Thyroid gland (tissue), 4 donors: ENCODE data around the gene DOK6. TPM values are rescaled to one million over a fixed set of nuclear protein-coding genes. Genes with fewer than 3 reads are reported as not detected.

Source experiments
- DNase-seq, 2 donors: peaks; one replicate each; pipeline ENCODE4 v3.0.0-alpha.2; 2019
- H3K27ac ChIP-seq, 3 donors: fragments of 200-600 bp; sonication (generic); 1 replicate in 2 of 3; 2 replicates in 1 of 3; pipeline ENCODE4 v1.5.1; 2016 to 2019; ENCODE audit warnings: mild to moderate bottlenecking in 1 of 3, moderate library complexity in 1 of 3
- H3K27me3 ChIP-seq: fragments of 200-600 bp; sonication (generic); one replicate; pipeline ENCODE4 v1.5.1; 2019
- H3K36me3 ChIP-seq, 2 donors: fragments of 200-600 bp; sonication (generic); one replicate each; pipeline ENCODE4 v1.5.1; 2016 to 2019
- H3K4me1 ChIP-seq, 2 donors: fragments of 200-600 bp; sonication (generic); one replicate each; pipeline ENCODE4 v1.5.1; 2017 to 2019
- H3K4me3 ChIP-seq, 3 donors: fragments of 200-600 bp; sonication (generic); replicated peaks in 1 of 3; 1 replicate in 2 of 3; 2 replicates in 1 of 3; pipeline ENCODE4 v1.5.1; 2016; ENCODE audit warnings: mild to moderate bottlenecking in 1 of 3
- H3K9me3 ChIP-seq: fragments of 200-600 bp; sonication (generic); one replicate; pipeline ENCODE4 v1.5.1; 2017
- POLR2A ChIP-seq, 2 donors: fragments of 450-650 bp; IDR thresholded peaks; one replicate each; pipeline ENCODE4 v1.6.1; 2017; ENCODE audit warnings: antibody characterized with exemption in 2 of 2, mild to moderate bottlenecking in 2 of 2, moderate library complexity in 1 of 2
- WGBS, 2 donors: methylation state at CpG; one replicate each; pipeline ENCODE4 v1.1.5; 2017; 5-methylcytosine and 5-hydroxymethylcytosine counted together
- intact Hi-C: fragments of 100-400 bp; cut with DNase I; formaldehyde crosslinking; loops from one replicate; pipeline ENCODE4 v1.15.1; 2023
- total RNA-seq, 4 donors: library from RNA; depleted of rRNA; stranded (reverse); fragments of >200 nt; gene quantifications; one replicate each; pipeline ENCODE4 v1.2.3, GENCODE V29; 2016
- TF ChIP-seq, protein P1 (sequence below), 6 experiments: fragments of 200-600 bp in 3 of 6; fragments of 450-650 bp in 3 of 6; sonication (generic) in 3 of 6; IDR thresholded peaks; one replicate each; pipeline ENCODE4 v1.5.1; 2016 to 2019; ENCODE audit warnings: antibody characterized with exemption in 6 of 6, mild to moderate bottlenecking in 2 of 6, inconsistent platforms in 1 of 6, moderate library complexity in 1 of 6

DOK6 gene
- total RNA-seq, 4 donors from 2014 or later = 0.94 to 3.1 (median 2.5) TPM

- Histone ChIP-seq H3K27ac (no peak overlapping the region), H3K36me3 (no peaks in the 10 kb centered on the region), H3K4me3 (no peak overlapping the region), H3K27me3 (no peaks in the 10 kb centered on the region), H3K4me1 (no peaks in the 10 kb centered on the region), H3K9me3 (no peaks in the 10 kb centered on the region)
- WGBS, 2 donors = 54 to 58% methylated on average over 4 of the region's 4 CpGs
- DNase-seq = no peak
- no peak for TF ChIP-seq POLR2A (IDR thresholded peaks at IDR 0.05)
- TF ChIP-seq, protein P1, sequence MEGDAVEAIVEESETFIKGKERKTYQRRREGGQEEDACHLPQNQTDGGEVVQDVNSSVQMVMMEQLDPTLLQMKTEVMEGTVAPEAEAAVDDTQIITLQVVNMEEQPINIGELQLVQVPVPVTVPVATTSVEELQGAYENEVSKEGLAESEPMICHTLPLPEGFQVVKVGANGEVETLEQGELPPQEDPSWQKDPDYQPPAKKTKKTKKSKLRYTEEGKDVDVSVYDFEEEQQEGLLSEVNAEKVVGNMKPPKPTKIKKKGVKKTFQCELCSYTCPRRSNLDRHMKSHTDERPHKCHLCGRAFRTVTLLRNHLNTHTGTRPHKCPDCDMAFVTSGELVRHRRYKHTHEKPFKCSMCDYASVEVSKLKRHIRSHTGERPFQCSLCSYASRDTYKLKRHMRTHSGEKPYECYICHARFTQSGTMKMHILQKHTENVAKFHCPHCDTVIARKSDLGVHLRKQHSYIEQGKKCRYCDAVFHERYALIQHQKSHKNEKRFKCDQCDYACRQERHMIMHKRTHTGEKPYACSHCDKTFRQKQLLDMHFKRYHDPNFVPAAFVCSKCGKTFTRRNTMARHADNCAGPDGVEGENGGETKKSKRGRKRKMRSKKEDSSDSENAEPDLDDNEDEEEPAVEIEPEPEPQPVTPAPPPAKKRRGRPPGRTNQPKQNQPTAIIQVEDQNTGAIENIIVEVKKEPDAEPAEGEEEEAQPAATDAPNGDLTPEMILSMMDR (IDR thresholded peaks at IDR 0.05) = no peak
- intact Hi-C loops = no loop called here
These were observed 387.3 kb downstream of the DOK6 start for GRCh38 chr18:69787825-69788547.

- no peak for DNase-seq
- H3K36me3 ChIP-seq = no peaks in the 10 kb centered on the region
- H3K27me3 ChIP-seq = no peaks in the 10 kb centered on the region
- H3K4me1 ChIP-seq = no peaks in the 10 kb centered on the region
- no peak overlapping the region for H3K27ac ChIP-seq
- no peaks in the 10 kb centered on the region for H3K9me3 ChIP-seq
- TF ChIP-seq, protein P1 (IDR thresholded peaks at IDR 0.05) = no peak
- TF ChIP-seq POLR2A (IDR thresholded peaks at IDR 0.05) = no peak
- 76 to 90% methylated on average over 1 of the region's 1 CpG for WGBS, 2 donors
- H3K4me3 ChIP-seq = no peak overlapping the region
- intact Hi-C loops = no loop called here
These were observed 389.1 kb downstream of the DOK6 start for GRCh38 chr18:69789794-69790193.

- Histone ChIP-seq H3K36me3 (no peaks in the 10 kb centered on the region), H3K27ac (no peak overlapping the region), H3K27me3 (no peaks in the 10 kb centered on the region), H3K9me3 (no peaks in the 10 kb centered on the region), H3K4me3 (no peak overlapping the region), H3K4me1 (no peaks in the 10 kb centered on the region)
- TF ChIP-seq, protein P1 (IDR thresholded peaks at IDR 0.05) = no peak
- TF ChIP-seq POLR2A (IDR thresholded peaks at IDR 0.05) = no peak
- intact Hi-C loops = no loop called here
- DNase-seq = no peak
These were observed 390.0 kb downstream of the DOK6 start for GRCh38 chr18:69790649-69791048.

DNA sequence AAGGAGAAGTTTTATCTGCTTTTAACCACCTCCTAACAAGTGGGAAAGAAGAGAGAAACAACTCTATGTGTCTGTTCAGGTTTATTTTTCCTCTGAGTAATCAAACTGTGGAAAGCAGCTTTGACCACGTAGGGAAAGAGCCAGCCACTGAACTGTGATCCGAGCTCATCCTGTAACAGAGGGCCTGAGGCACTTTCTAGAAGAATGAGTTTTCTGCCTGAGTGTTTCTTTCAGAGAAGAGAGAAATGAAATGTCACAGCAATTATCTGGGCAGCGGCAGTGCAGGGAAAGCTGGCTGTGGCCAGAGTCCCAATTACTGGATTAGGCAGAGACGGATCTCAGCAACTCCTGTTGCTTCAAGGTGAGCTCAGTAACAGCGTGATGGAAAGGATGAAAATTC, 395.1 kb downstream of the DOK6 start:
- no peaks in the 10 kb centered on the region for H3K27me3 ChIP-seq
- intact Hi-C loops = no loop called here
- peak in 1 of 2 donors; percentile 1 for DNase-seq
- whole genome bisulfite sequencing, 2 donors = 62% methylated on average over 5 of the region's 5 CpGs
- no peaks in the 10 kb centered on the region for H3K36me3 ChIP-seq
- H3K27ac ChIP-seq = no peak overlapping the region
- no peak overlapping the region for H3K4me3 ChIP-seq
- no peaks in the 10 kb centered on the region for H3K4me1 ChIP-seq
- TF ChIP-seq POLR2A (IDR thresholded peaks at IDR 0.05) = no peak
- TF ChIP-seq, protein P1 (IDR thresholded peaks at IDR 0.05) = no peak
- no peaks in the 10 kb centered on the region for H3K9me3 ChIP-seq

DNA sequence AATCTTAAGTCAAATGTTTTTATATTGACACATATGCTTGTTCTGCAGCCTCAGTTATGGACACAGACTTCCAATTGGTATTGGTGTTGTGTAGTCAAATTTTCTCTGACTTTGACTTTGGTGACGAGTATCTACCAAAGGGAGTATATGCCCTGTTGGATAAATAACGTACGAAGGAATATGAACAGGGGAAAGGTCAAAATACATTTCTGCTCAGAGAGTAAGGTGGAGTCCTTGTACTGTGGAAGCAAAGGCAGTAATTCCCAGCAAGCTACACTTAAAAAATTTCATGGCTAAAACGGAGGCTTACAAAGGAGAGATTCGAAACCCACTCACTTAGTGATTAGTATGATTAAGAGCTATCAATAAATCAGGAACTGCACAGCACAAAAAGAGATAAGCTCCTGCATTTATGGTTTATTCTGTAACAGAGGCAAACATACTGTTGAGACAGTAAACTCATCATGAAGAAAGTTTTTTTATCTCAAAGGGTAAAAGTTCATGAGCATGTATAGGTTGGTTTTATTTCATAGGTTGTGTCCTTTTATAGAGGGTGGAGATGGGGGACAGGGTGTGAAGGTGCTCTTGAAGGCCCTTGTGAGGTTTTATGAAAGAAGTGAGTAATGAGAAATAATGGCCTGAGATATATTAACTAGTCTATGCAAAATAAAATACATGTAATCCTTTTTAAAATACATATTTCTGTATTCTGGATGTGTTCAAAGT, 404.3 kb downstream of the DOK6 start:
- H3K9me3 ChIP-seq = no peaks in the 10 kb centered on the region
- H3K27ac ChIP-seq = no peak overlapping the region
- TF ChIP-seq POLR2A (IDR thresholded peaks at IDR 0.05) = no peak
- TF ChIP-seq, protein P1 (IDR thresholded peaks at IDR 0.05) = no peak
- intact Hi-C loops = no loop called here
- no peaks in the 10 kb centered on the region for H3K4me1 ChIP-seq
- no peaks in the 10 kb centered on the region for H3K36me3 ChIP-seq
- 95% methylated on average over 5 of the region's 5 CpGs for WGBS, 2 donors
- H3K4me3 ChIP-seq = no peak overlapping the region
- H3K27me3 ChIP-seq = no peaks in the 10 kb centered on the region
- DNase-seq = no peak
